Peyer's patch (tissue), 4 donors: ENCODE data around the gene CTAG1A.

Experiments used
- POLR2A ChIP-seq, 2 donors: fragments of 450-650 bp; IDR thresholded peaks; one replicate each; pipeline ENCODE4 v1.5.1; 2017; ENCODE audit warnings: antibody characterized with exemption in 2 of 2, mild to moderate bottlenecking in 2 of 2, moderate library complexity in 2 of 2
- TF ChIP-seq, protein P1 (sequence below), 6 experiments: fragments of 450-650 bp in 4 of 6; fragments of 200-600 bp in 2 of 6; sonication (generic) in 1 of 6; IDR thresholded peaks; one replicate each; pipeline ENCODE4 v1.5.1; 2017 to 2019; ENCODE audit warnings: antibody characterized with exemption in 6 of 6, mild to moderate bottlenecking in 3 of 6, moderate library complexity in 1 of 6

DNA sequence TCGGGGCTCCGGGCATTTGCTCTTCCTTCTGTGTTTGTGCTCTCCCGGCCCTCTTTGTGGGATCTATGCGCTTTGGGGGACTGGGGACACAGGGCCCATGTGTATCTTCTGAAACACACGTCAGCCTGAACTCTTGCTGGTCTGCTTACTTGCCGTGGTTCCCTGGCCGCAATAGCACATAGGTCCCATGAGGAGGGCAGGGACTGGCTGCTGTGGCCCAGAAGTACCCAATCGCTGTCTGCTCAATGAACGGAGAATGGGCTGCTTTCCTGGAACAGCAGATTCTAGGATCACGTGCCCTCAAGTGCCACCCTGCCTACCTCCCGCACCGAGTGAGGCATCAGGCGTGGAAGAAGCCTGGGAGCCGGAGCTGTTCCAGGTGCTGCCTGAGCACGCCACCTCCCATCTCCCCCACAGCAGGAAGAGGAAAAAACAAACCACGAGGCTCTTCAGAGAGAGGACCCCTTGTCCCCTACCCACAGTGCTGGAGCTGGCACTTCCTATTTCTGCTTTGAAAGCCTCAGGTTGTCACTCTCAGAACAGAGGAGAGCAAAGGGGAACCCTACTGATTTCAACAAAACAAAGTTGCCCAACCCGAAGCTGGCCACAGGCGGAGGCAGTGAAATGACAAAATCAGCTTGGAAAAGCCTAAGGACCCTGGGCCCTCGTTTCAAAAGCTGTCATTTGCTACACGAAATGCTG, 42.1 kb upstream of the CTAG1A start:
- TF ChIP-seq, protein P1, sequence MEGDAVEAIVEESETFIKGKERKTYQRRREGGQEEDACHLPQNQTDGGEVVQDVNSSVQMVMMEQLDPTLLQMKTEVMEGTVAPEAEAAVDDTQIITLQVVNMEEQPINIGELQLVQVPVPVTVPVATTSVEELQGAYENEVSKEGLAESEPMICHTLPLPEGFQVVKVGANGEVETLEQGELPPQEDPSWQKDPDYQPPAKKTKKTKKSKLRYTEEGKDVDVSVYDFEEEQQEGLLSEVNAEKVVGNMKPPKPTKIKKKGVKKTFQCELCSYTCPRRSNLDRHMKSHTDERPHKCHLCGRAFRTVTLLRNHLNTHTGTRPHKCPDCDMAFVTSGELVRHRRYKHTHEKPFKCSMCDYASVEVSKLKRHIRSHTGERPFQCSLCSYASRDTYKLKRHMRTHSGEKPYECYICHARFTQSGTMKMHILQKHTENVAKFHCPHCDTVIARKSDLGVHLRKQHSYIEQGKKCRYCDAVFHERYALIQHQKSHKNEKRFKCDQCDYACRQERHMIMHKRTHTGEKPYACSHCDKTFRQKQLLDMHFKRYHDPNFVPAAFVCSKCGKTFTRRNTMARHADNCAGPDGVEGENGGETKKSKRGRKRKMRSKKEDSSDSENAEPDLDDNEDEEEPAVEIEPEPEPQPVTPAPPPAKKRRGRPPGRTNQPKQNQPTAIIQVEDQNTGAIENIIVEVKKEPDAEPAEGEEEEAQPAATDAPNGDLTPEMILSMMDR (IDR thresholded peaks at IDR 0.05), result no peak
- no peak for TF ChIP-seq POLR2A (IDR thresholded peaks at IDR 0.05)
